A549 treated with ZK216348 at 1 μM for 4 hours (cell line): Measurements from ENCODE around the gene COPZ1. TPM values are rescaled to one million over a fixed set of nuclear protein-coding genes. Genes with fewer than 3 reads are reported as not detected.

Experiments
- total RNA-seq: library from RNA; stranded (reverse); fragments of 200-300 nt; extraction: Qiagen RNA extraction; gene quantifications from 5 replicates; pipeline ENCODE4 v1.2.3, GENCODE V29; 2022; ENCODE audit warnings: low read depth

The COPZ1 gene
- 216 to 353 TPM (median 233 TPM) in 5 replicates for total RNA-seq

GRCh38 chr12:54324617-54325441 is at the start of gene COPZ1:
TSS of gene COPZ1 (plus strand) at chr12:54325131. CDS start at chr12:54325164, 33 bp downstream.

DNA sequence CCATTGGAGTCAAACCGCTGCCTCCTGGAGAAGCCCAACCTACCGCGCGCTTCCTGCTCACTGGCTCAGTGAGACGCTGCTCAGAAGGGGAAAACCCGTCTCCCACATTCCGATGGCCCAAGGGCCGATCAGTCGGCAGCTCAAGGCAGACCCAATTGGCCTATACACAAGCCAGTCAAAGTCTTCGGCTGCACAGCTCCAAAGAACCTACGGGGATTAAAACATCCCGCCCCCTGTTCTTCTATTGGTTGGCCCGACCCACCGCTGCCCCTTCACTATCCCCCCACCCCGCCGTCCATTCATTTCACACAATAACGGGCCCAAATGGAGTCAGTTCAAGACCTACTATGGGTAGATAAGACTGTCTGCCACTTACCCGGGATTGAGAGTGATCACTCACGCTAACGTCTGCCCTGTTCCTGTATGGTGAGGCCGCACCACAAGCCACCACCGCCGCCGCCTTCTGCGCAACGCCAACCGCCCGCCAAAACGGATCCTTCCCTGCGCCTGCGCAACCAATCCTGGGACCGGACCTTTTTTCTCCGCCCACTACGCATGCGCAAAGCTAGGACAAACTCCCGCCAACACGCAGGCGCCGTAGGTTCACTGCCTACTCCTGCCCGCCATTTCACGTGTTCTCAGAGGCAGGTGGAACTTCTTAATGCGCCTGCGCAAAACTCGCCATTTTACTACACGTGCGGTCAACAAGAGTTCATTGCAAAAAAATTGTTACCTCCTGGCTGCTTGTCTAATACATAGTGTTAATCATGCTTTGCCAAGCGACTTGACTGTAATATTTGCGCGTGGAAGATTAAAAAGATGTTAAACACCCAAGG is 45.1 kb upstream of the COPZ1 start, which contains the start of gene CBX5:
CBX5 (minus strand) TSS at position 491 of the 836 bp plus-strand sequence. CDS start 22,472 bp downstream, outside the sequence.

GRCh38 chr12:54280468-54281260 is 44.3 kb upstream of the COPZ1 start, which contains the start of gene HNRNPA1:
TSS of gene HNRNPA1 (plus strand) at chr12:54280726. CDS start at chr12:54280808, 82 bp downstream.

DNA sequence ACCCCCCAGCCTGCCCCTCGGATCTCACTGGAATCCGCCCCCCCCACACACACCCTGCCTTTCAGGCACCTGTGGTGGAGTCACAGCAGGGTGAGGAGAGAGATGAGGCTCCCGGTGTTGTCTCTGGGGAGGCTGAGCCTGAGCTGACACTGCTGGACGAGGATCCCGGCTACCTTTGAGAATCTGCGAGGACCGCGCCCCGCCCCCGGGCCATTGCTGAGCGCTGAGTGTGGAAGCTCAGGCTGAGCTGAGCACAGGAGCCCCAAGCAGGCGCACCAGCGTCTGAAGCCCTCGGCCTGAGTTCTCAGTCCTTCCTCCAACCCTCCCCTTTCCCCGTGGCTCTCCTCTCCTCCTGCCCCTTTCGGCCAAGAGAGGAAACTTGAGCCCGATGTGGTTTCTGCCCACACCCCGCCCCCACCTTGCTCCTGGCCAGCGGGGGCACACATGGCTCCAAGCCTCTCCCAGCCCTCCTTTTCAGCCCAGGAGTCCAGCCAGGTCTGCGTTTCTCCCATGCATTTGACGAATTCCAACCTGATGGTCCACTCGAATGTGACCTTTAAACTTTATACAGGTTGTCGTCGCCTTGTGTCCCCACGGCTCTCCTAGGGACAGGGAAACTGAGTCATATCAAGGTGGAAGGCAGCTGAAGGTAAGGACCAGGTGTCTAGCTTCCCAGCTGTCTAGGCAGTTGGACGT is 24.1 kb upstream of the COPZ1 start, which contains the start of gene NFE2:
NFE2 (minus strand) TSS at position 284 of the 696 bp plus-strand sequence. CDS start 5,767 bp downstream, outside the sequence.

DNA sequence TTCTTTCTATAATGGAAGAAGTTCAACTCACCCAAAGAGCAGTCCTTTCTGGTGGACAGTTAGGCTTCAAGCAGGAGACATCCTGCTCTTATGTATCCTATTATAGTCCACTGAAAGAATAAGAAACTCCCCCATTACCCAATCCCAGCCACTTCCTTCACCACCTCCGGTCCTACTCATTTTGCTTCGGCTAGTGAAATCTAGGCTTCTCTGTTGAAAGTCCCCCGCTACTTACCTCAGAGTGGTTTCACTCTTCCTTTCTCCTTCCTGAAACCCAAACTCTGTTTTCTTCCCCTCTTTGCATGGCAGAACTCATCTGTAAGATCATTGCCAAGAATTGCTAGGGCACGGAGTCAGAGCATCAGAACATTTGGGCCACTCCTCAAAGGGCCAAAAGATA is 39.5 kb downstream of the COPZ1 start, which contains the start of gene GPR84:
GPR84 (minus strand) TSS at position 74 of the 400 bp plus-strand sequence. CDS start 635 bp downstream, outside the sequence.

DNA sequence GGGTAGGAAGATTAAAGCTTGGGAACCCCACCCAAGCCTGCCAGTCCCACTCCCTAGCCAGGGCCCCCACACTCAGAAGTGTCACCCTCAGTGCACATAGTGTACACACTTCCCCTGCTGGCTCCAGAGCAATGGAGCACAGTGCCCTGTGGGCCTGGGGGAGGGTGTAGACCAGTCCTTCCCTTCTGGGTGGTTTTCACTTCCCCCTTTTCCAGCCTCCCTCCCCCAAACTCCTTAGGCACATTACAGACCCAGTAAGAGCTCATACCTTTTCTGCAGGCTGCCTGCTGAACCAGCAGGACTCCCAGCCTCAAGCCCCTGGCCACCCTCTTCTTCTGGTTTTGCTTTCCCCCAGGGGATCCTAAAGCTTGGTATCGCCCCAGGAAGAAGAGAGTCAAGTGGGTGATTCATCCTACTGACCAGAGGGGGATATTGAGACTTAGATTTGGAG is 59.7 kb downstream of the COPZ1 start, which contains the start of gene ZNF385A:
ZNF385A (minus strand) TSS at position 143 of the 451 bp plus-strand sequence. CDS start 219 bp downstream, outside the sequence.

Other genes starting within 250 kb of the COPZ1 start
- 22.3 to 35.6 TPM (median 33.0 TPM) in 5 replicates for gene SMUG1, start 136.1 kb upstream of the COPZ1 start, total RNA-seq
- gene CBX5, start 45.0 kb upstream of the COPZ1 start, total RNA-seq = 18.0 to 30.7 TPM (median 26.2 TPM) in 5 replicates
- 1,510 to 3,025 TPM (median 1,619 TPM) in 5 replicates for gene HNRNPA1, start 44.4 kb upstream of the COPZ1 start, total RNA-seq
- not detected in 5 replicates for gene NFE2, start 24.1 kb upstream of the COPZ1 start, total RNA-seq
- not detected in 5 replicates for gene GPR84, start 39.4 kb downstream of the COPZ1 start, total RNA-seq
- gene ZNF385A, start 59.6 kb downstream of the COPZ1 start, total RNA-seq = 11.3 to 23.1 TPM (median 20.0 TPM) in 5 replicates
- 158 to 252 TPM (median 197 TPM) in 5 replicates for gene ITGA5, start 94.1 kb downstream of the COPZ1 start, total RNA-seq
- not detected in 5 replicates for gene GTSF1, start 148.5 kb downstream of the COPZ1 start, total RNA-seq
- gene NCKAP1L, start 172.6 kb downstream of the COPZ1 start, total RNA-seq = not detected in 5 replicates
- gene PDE1B, start 224.5 kb downstream of the COPZ1 start, total RNA-seq = 0.11 TPM in 1 of 5 replicates, not detected in the others